GM23338 (cell line): ENCODE measurements around the gene KIF3B. TPM values are rescaled to one million over a fixed set of nuclear protein-coding genes. Genes with fewer than 3 reads are reported as not detected.

Experiments used
- ATAC-seq: fragments of 200-7000 bp; cut with Tn5 transposase; 3 replicates; pipeline ENCODE4 v1.9.1; 2020
- DNase-seq: peaks from one replicate; pipeline ENCODE4 v3.0.0-alpha.2; 2015; ENCODE audit warnings: low spot score
- H2AFZ ChIP-seq: fragments of 200-600 bp; sonication (generic); 2 replicates; pipeline ENCODE4 v1.8.0; 2016; ENCODE audit warnings: antibody characterized with exemption, mild to moderate bottlenecking, moderate library complexity
- H3F3A ChIP-seq: fragments of 200-600 bp; sonication (generic); replicated peaks from 2 replicates; pipeline ENCODE4 v1.8.0; 2017; ENCODE audit warnings: antibody characterized with exemption, mixed run types, low read depth
- H3K27ac ChIP-seq: fragments of 200-600 bp; sonication (generic); 2 replicates; pipeline ENCODE4 v1.6.1; 2016; ENCODE audit warnings: low read depth
- H3K27me3 ChIP-seq: fragments of 200-600 bp; sonication (generic); 2 replicates; pipeline ENCODE4 v1.8.0; 2016; ENCODE audit warnings: mild to moderate bottlenecking, mixed run types, moderate library complexity; ENCODE audit not compliant: insufficient read depth
- H3K36me3 ChIP-seq: fragments of 200-600 bp; sonication (generic); 2 replicates; pipeline ENCODE4 v1.8.0; 2016; ENCODE audit warnings: mild to moderate bottlenecking; ENCODE audit not compliant: insufficient read depth
- H3K4me1 ChIP-seq: fragments of 200-600 bp; sonication (generic); 2 replicates; pipeline ENCODE4 v1.8.0; 2016; ENCODE audit warnings: mild to moderate bottlenecking, moderate library complexity; ENCODE audit not compliant: insufficient read depth
- H3K4me2 ChIP-seq: fragments of 200-600 bp; sonication (generic); 2 replicates; pipeline ENCODE4 v1.7.1; 2017; ENCODE audit warnings: mixed run types
- H3K4me3 ChIP-seq: fragments of 200-600 bp; sonication (generic); 2 replicates; pipeline ENCODE4 v1.6.1; 2016; ENCODE audit warnings: mixed run types
- H3K79me2 ChIP-seq: fragments of 200-600 bp; sonication (generic); replicated peaks from 2 replicates; pipeline ENCODE4 v1.8.0; 2017; ENCODE audit warnings: mild to moderate bottlenecking; ENCODE audit not compliant: insufficient read depth
- H3K9me2 ChIP-seq: fragments of 200-600 bp; sonication (generic); 2 replicates; pipeline ENCODE4 v1.8.0; 2017; ENCODE audit not compliant: insufficient read depth
- H4K20me1 ChIP-seq: fragments of 200-600 bp; sonication (generic); replicated peaks from 2 replicates; pipeline ENCODE4 v1.8.0; 2017; ENCODE audit warnings: mild to moderate bottlenecking; ENCODE audit not compliant: insufficient read depth
- H3K27ac Mint-ChIP-seq: 2 replicates; pipeline ENCODE4 v1.8.0; 2020; ENCODE audit warnings: inconsistent platforms, mild to moderate bottlenecking, moderate library complexity, mixed read lengths
- H3K27me3 Mint-ChIP-seq: 3 replicates; pipeline ENCODE4 v1.8.0; 2022; ENCODE audit warnings: low read depth, mild to moderate bottlenecking, moderate library complexity, mixed read lengths, inconsistent platforms; ENCODE audit not compliant: insufficient read depth, poor library complexity
- H3K36me3 Mint-ChIP-seq: 3 replicates; pipeline ENCODE4 v1.8.0; 2021; ENCODE audit warnings: low read depth, mild to moderate bottlenecking, inconsistent platforms, moderate library complexity, mixed read lengths
- H3K4me1 Mint-ChIP-seq: 3 replicates; pipeline ENCODE4 v1.8.0; 2020; ENCODE audit warnings: mild to moderate bottlenecking, inconsistent platforms, mixed read lengths
- H3K4me3 Mint-ChIP-seq: 3 replicates; pipeline ENCODE4 v1.8.0; 2021; ENCODE audit warnings: moderate library complexity, mild to moderate bottlenecking, inconsistent platforms, mixed read lengths
- H3K9me3 Mint-ChIP-seq: 3 replicates; pipeline ENCODE4 v1.8.0; 2020; ENCODE audit warnings: moderate library complexity, mild to moderate bottlenecking, inconsistent platforms, mixed read lengths
- CREB1 ChIP-seq: fragments of 250-450 bp; sonication (Bioruptor Pico); IDR thresholded peaks from 2 replicates; pipeline ENCODE4 v1.5.0; 2020; ENCODE audit warnings: low read depth, mild to moderate bottlenecking, moderate library complexity
- CTCF ChIP-seq, 2 experiments: fragments of 200-600 bp in 1 of 2; sonication (generic) in 1 of 2; conservative IDR thresholded peaks; 2 replicates each; pipeline versions ENCODE4 v1.5.1 to v1.6.1; 2016 to 2017; ENCODE audit warnings: antibody characterized with exemption in 2 of 2, low read depth in 2 of 2, mild to moderate bottlenecking in 2 of 2, moderate library complexity in 1 of 2
- EZH2 ChIP-seq: fragments of 200-600 bp; sonication (generic); IDR thresholded peaks from one replicate; pipeline ENCODE4 v1.8.0; 2017; ENCODE audit warnings: antibody characterized with exemption, mild to moderate bottlenecking, low read depth; ENCODE audit not compliant: unreplicated experiment
- EZH2phosphoT487 ChIP-seq: fragments of 200-600 bp; sonication (generic); IDR thresholded peaks from one replicate; pipeline ENCODE4 v1.8.1; 2018; ENCODE audit warnings: antibody characterized with exemption; ENCODE audit not compliant: unreplicated experiment
- JUNB ChIP-seq: IDR thresholded peaks from one replicate; pipeline ENCODE4 v1.6.1; 2016; ENCODE audit warnings: antibody characterized with exemption; ENCODE audit not compliant: unreplicated experiment
- NANOG ChIP-seq: IDR thresholded peaks from 2 replicates; pipeline ENCODE4 v1.6.1; 2016; ENCODE audit warnings: antibody characterized with exemption, borderline replicate concordance
- POLR2AphosphoS5 ChIP-seq: IDR thresholded peaks from 2 replicates; pipeline ENCODE4 v1.6.1; 2016; ENCODE audit warnings: antibody characterized with exemption, low read depth
- REST ChIP-seq: IDR thresholded peaks from one replicate; pipeline ENCODE4 v1.6.1; 2018; ENCODE audit warnings: antibody characterized with exemption; ENCODE audit not compliant: unreplicated experiment
- STAT1 ChIP-seq: IDR thresholded peaks from one replicate; pipeline ENCODE4 v1.6.1; 2016; ENCODE audit warnings: antibody characterized with exemption; ENCODE audit not compliant: unreplicated experiment
- ZNF114 ChIP-seq: fragments of 250-450 bp; sonication (Bioruptor Pico); IDR thresholded peaks from 2 replicates; pipeline ENCODE4 v1.5.0; 2020; ENCODE audit warnings: mild to moderate bottlenecking, moderate library complexity
- ZNF331 ChIP-seq: fragments of 250-450 bp; sonication (Bioruptor Pico); IDR thresholded peaks from 2 replicates; pipeline ENCODE4 v1.5.0; 2020; ENCODE audit warnings: low read depth, mild to moderate bottlenecking, moderate library complexity
- ZNF462 ChIP-seq: fragments of 250-450 bp; sonication (Bioruptor Pico); IDR thresholded peaks from 2 replicates; pipeline ENCODE4 v1.5.0; 2020; ENCODE audit warnings: mild to moderate bottlenecking, moderate library complexity
- polyA plus RNA-seq: library from polyadenylated mRNA; unstranded; fragments of >200 nt; fragmentation: Nextera tagmentation; extraction: Ambion mirVana; gene quantifications from 2 replicates; pipeline ENCODE4 v1.2.1, GENCODE V29; 2016
- total RNA-seq: library from RNA; depleted of rRNA; stranded (reverse); fragments of >200 nt; shearing (Covaris generic); gene quantifications from 2 replicates; pipeline ENCODE4 v1.2.3, GENCODE V29; 2014
- TF ChIP-seq, protein P1 (sequence below): IDR thresholded peaks from 2 replicates; pipeline ENCODE4 v1.6.1; 2016; ENCODE audit warnings: antibody characterized with exemption

Gene KIF3B
- total and polyA plus RNA-seq, 2 experiments from 2014 or later = 6.1 to 22.8 TPM

GRCh38 chr20:32326504-32326845, 49.0 kb downstream of the KIF3B start (continued):
- TF ChIP-seq, protein P1, sequence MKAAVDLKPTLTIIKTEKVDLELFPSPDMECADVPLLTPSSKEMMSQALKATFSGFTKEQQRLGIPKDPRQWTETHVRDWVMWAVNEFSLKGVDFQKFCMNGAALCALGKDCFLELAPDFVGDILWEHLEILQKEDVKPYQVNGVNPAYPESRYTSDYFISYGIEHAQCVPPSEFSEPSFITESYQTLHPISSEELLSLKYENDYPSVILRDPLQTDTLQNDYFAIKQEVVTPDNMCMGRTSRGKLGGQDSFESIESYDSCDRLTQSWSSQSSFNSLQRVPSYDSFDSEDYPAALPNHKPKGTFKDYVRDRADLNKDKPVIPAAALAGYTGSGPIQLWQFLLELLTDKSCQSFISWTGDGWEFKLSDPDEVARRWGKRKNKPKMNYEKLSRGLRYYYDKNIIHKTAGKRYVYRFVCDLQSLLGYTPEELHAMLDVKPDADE = no peak
- no peak for TF ChIP-seq JUNB

GRCh38 chr20:32327087-32327681, 49.7 kb downstream of the KIF3B start:
- H3F3A ChIP-seq = 0 out of 2 replicates have a peak, but pooled peaks cover 5% of the 10 kb centered on the region
- peaks cover 21% of the 10 kb centered on the region for H3K36me3 ChIP-seq
- no peaks in the 10 kb centered on the region for H3K27me3 ChIP-seq
- H4K20me1 ChIP-seq = peaks cover 15% of the 10 kb centered on the region
- H3K4me1 ChIP-seq = no peaks in the 10 kb centered on the region
- no peak for ATAC-seq
- no peak overlapping the region for H3K27ac ChIP-seq
- no peak overlapping the region for H3K4me3 ChIP-seq
- no peaks in the 10 kb centered on the region for H3K9me2 ChIP-seq
- no peaks in the 10 kb centered on the region for H3K4me1 Mint-ChIP-seq
- H3K36me3 Mint-ChIP-seq = peaks cover 4% of the 10 kb centered on the region; the same call in 1 of the 3 replicates
- no peak for DNase-seq
- TF ChIP-seq STAT1 = no peak
- TF ChIP-seq EZH2 = no peak
- no peak for TF ChIP-seq POLR2AphosphoS5
- no peak for TF ChIP-seq ZNF114 (CRISPR knock-in tag)
- no peak for TF ChIP-seq CREB1 (CRISPR knock-in tag)
- no peak for TF ChIP-seq ZNF331 (CRISPR knock-in tag)
- TF ChIP-seq ZNF462 (CRISPR knock-in tag) = no peak
- TF ChIP-seq NANOG = no peak
- no peak for TF ChIP-seq CTCF (conservative IDR thresholded peaks at IDR 0.05; ENCODE audit: low read depth in 2 of 2)
- no peak for TF ChIP-seq EZH2phosphoT487
- TF ChIP-seq REST = no peak
- TF ChIP-seq JUNB = no peak
- no peak overlapping the region for H2AFZ ChIP-seq
- no peak overlapping the region for H3K27ac Mint-ChIP-seq
- no peak overlapping the region for H3K4me3 Mint-ChIP-seq
- no peak overlapping the region for H3K4me2 ChIP-seq
- H3K79me2 ChIP-seq = no peaks in the 10 kb centered on the region
- H3K9me3 Mint-ChIP-seq = no peaks in the 10 kb centered on the region; the same call in 2 of the 3 replicates
- H3K27me3 Mint-ChIP-seq = no peaks in the 10 kb centered on the region
